Suppressor macrophage treated with lipopolysaccharide for 4 hours (primary cell): ENCODE measurements around the gene DOHH.
"Not testable (repeated sequence)": the region's sequence is repeated elsewhere in the genome, so short reads cannot be mapped to it uniquely, and the experiment has no call there.

Source experiments
- DNase-seq: peaks from one replicate; pipeline ENCODE4 v3.0.0-alpha.2; 2020

Gene DOHH

GRCh38 chr19:3518659-3519058, 18.2 kb upstream of the DOHH start:
- no peak for DNase-seq

- DNase-seq: no peak
Measured at GRCh38 chr19:3518255-3518654, 17.8 kb upstream of the DOHH start.

- no peak for DNase-seq
Measured at GRCh38 chr19:3517638-3518037, 17.2 kb upstream of the DOHH start.

GRCh38 chr19:3516675-3517207, 16.3 kb upstream of the DOHH start:
- no peak for DNase-seq

- no peak for DNase-seq
Measured at GRCh38 chr19:3515891-3516422, 15.5 kb upstream of the DOHH start.

- DNase-seq: no peak
Measured at GRCh38 chr19:3514930-3515329, 14.5 kb upstream of the DOHH start.

- no peak for DNase-seq
Measured at GRCh38 chr19:3513229-3514140, 13.0 kb upstream of the DOHH start.

- no peak for DNase-seq
Measured at GRCh38 chr19:3512562-3513228, 12.2 kb upstream of the DOHH start.

GRCh38 chr19:3511506-3512251, 11.2 kb upstream of the DOHH start:
- no peak for DNase-seq

- no peak for DNase-seq
Measured at GRCh38 chr19:3510727-3511126, 10.3 kb upstream of the DOHH start.

- no peak for DNase-seq
Measured at GRCh38 chr19:3509566-3509989, 9.1 kb upstream of the DOHH start.

GRCh38 chr19:3508771-3509535, 8.5 kb upstream of the DOHH start:
- no peak for DNase-seq

- not testable (repeated sequence) for DNase-seq
Measured at GRCh38 chr19:3508121-3508661, 7.7 kb upstream of the DOHH start.

GRCh38 chr19:3507371-3508120, 7.1 kb upstream of the DOHH start:
- no peak for DNase-seq

GRCh38 chr19:3506384-3507340, 6.2 kb upstream of the DOHH start:
- DNase-seq: peak; percentile 19

GRCh38 chr19:3505598-3506383, 5.3 kb upstream of the DOHH start, which contains the start of gene FZR1:
Gene FZR1 (plus strand): TSS chr19:3506311. CDS start chr19:3522990, 16,679 bp downstream.
- peak; percentile 100 for DNase-seq

GRCh38 chr19:3504735-3505134, 4.3 kb upstream of the DOHH start:
- DNase-seq: peak; percentile 23

- no peak for DNase-seq
Measured at GRCh38 chr19:3503036-3503572, 2.6 kb upstream of the DOHH start.

- no peak for DNase-seq
Measured at GRCh38 chr19:3501780-3502179, 1.3 kb upstream of the DOHH start.
